ENCODE measurements around the gene C2orf68. TPM values are rescaled to one million over a fixed set of nuclear protein-coding genes. Genes with fewer than 3 reads are reported as not detected.

The C2orf68 gene, protein sequence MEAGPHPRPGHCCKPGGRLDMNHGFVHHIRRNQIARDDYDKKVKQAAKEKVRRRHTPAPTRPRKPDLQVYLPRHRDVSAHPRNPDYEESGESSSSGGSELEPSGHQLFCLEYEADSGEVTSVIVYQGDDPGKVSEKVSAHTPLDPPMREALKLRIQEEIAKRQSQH
- total RNA-seq = 24.4 and 27.5 TPM in 2 replicates

DNA sequence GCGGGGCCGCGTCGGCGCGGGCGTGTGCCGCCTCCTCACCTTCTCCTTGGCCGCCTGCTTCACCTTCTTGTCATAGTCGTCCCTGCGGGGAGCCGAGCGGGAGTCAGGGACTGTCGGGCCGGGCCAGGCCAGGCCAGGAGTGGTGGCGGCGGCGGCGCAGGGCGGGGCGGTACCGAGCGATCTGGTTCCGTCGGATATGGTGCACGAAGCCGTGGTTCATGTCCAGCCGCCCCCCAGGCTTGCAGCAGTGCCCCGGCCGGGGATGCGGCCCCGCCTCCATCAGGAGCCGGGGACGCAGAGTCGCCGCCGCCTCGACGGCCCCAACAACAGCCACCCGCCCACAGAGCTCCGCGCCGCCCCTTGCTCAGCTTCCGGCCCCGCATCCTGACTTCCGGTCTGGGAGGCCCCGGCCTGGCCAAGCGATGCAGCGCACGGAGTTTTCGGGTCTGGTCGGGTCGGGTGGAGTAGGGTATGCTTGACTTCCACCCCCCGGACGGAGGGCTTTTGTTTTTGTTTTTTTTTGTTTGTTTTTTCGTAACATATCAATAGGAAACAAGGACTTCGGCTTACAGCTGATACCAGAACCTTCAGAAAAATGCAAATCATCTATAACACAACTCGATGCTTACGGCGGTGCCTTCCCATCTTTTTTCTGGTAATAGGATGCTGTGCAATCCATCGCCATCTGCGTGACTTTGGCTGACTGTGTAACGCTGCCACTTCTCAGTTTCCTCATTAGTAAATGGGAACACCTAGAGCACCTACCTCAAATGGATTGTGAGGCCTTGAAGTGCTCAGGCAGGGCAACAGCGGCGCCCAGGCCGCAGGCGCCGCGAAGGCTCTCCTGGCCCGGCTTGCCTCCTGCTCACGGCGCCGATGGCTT lies at the start of gene C2orf68:
C2orf68 (minus strand) TSS at position 362 of the 883 bp plus-strand sequence; CDS start at position 280, 82 bp downstream.

DNA sequence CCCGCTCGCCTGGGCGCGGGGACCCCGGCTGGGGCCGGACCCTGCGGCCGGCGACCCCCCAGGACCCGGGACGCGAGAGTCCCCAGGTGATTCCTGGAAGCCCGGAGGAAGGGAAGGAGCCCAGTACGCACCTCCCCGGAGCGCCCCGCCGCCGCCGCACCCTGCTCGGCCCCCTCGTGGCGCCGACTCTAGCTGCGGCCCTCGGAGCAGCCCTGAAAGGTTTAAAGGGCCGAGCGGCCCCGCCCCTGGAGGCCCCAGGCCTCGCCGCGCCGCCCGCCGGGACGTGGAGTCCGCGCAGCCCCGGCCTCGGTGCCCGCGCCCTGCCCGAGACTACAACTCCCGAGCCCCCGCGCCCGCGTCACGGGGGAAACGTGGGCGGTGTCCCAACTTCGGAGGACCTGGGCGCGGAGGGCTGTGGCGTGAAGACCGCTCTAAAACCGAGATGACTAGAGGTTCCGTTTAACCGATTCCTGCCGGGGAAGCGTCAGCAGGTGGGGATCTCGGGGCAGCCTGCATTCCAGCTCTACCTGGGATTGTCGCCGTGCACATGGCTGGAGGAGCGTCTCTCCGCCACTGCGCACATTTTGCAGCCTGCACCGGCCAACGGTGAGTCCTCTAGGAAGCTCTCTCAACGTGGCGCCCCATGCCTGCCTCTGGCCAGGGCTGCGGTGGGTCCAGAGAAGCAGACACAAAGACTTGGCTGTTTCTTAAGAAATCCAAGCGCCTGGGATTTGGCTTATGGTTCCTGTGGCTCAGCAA lies 9.2 kb downstream of the C2orf68 start, which contains the start of gene TMEM150A:
TMEM150A (minus strand) TSS at position 223 of the 759 bp plus-strand sequence. CDS start 750 bp downstream, outside the sequence.

DNA sequence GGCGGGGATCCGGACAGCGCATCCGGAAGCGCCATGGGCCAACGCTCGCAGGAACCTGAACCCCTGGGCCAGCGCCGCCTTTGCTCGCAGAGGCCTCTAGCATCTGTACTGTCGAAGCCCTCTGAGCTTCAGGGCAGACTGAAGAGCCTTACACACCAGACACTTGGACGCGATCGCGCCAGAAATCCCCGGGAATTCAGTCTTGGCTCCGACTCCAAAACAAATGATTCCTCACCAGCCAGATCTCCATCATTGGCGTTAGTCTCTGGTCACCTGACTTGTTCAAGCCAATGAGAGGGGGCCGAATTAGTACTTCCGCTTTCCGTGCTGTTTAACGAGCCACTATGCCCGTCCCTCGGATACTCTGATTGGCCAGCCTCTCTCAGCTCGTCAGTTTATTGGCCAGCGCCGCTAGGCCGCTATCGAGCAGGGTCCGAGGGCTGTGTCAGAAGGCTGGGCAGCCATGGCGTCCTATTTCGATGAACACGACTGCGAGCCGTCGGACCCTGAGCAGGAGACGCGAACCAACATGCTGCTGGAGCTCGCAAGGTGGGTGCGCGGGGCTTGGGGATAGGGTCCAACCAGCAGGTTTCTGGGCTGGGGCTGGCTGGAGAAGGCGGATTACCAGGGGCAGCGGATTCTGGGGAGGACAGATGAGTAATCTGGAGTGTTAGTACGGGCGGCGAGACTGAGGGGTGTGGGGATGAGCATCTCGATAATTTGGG lies 16.4 kb downstream of the C2orf68 start, which contains the start of gene RNF181:
RNF181 (plus strand) TSS at position 445 of the 725 bp plus-strand sequence; CDS start at position 464, 19 bp downstream.

GRCh38 chr2:85584354-85584856 lies 27.5 kb downstream of the C2orf68 start, which contains the start of gene VAMP5:
TSS of gene VAMP5 (plus strand) at chr2:85584431. CDS start at chr2:85584491, 60 bp downstream.

DNA sequence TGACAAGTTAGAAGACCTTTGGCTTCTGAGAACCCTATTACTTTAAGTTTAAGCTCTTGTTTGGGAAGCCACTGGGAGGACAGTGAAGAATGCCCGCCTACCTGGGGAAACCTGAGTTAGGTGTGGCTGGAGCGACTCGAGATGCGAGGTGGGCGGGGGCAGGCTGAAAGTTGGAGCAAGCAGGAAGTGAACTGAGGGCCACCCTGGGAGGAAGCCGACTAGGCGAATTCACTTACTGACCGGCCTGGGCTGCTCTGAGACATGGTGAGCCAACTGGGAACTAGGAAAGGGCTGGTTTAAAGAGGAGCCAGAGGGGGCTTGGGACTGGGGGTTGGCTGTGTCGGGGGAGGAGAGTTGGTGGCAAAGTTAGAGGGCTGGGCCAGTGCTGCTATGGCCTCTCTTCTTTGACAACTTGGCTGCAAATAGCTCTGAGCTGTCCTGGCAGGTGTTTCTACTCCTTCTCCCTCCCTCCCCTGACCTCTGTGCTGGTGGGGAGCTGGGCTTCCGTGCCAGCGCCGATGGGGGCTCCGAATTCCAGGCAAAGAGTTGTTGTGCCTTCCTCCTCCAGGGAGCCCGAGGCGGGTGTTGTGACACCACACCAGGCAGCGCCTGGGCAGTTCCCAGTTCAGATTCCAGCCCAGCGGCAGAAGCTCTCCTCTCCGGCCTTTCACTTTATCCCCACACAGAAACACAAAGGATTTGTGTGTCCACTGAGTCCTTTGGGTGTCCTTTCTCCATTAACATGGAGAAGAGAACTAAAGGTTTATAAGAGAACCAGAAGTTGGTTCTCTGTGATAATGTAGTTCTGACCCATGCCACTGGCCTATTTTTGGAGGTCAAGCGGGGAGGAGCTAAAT lies 34.3 kb downstream of the C2orf68 start, which contains the start of gene VAMP8:
VAMP8 (plus strand) TSS at position 201 of the 857 bp plus-strand sequence; CDS start at position 262, 61 bp downstream.

DNA sequence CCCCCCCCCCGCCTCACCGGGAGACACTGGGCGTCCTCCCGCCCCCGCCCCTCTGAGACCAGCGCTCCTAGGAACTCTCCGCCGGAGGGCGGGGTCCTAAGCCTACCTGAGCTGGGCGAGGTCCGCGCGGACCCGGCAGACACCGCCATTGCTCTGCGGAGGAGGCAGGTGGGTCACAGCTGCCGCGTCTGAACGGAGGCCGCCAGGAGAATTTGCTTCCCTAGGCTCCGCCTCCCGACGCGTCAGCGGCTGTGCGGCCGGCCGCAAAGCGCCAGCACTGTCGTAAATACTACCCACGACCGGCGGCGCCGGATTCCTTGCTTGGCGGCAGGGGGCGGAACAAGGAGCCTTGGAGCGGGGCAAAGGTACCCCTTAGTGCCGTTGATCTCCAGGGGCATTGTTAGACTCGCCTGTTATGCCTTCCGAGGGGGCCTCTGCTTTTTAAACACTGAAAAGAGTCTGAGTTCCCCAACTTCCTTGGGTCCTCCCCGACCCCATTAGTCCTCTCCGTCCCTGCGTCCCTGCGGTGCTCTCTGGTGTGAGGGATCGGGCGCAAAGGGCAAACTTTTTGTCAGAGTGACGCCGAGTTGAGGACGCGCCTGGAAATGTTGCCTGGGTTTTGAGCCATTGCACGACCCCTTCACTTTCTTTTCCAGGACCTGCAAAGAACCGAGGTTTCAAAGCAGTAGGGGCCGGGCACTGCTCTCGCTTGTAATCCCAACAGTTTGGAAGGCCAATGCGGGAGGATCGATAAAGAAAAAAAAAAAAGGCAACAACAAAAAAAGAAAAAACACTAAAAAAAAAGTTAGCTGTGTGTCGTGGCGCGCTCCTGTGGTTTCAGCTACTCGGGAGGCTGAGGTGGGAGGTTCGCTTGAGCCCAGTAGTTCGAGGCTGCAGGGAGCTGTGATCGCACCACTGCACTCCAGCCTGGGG lies 50.3 kb downstream of the C2orf68 start, which contains the start of gene GGCX:
GGCX (minus strand) TSS at position 214 of the 933 bp plus-strand sequence; CDS start at position 149, 65 bp downstream.

Other genes with a start within 250 kb of the C2orf68 start
- 30.9 and 39.5 TPM in 2 replicates for gene CAPG, start 201.7 kb downstream of the C2orf68 start, total RNA-seq
- 0.11 TPM in 1 of 2 replicates, not detected in the other for gene SH2D6, start 193.4 kb downstream of the C2orf68 start, total RNA-seq
- 75.9 and 119 TPM in 2 replicates for gene MAT2A, start 72.9 kb downstream of the C2orf68 start, total RNA-seq
- 30.2 and 33.7 TPM in 2 replicates for gene GGCX, start 50.6 kb downstream of the C2orf68 start, total RNA-seq
- 1.7 and 8.8 TPM in 2 replicates for gene VAMP8, start 34.5 kb downstream of the C2orf68 start, total RNA-seq
- 89.0 and 119 TPM in 2 replicates for gene VAMP5, start 27.6 kb downstream of the C2orf68 start, total RNA-seq
- 200 and 267 TPM in 2 replicates for gene RNF181, start 16.3 kb downstream of the C2orf68 start, total RNA-seq
- gene TMEM150A, start 9.4 kb downstream of the C2orf68 start, total RNA-seq = 10.1 and 10.8 TPM in 2 replicates
- 31.8 and 35.0 TPM in 2 replicates for gene USP39, start 4.1 kb upstream of the C2orf68 start, total RNA-seq
- not detected in 2 replicates for gene SFTPB, start 56.1 kb upstream of the C2orf68 start, total RNA-seq
- gene GNLY, start 82.3 kb upstream of the C2orf68 start, total RNA-seq = not detected in 2 replicates
- 16.5 and 36.4 TPM in 2 replicates for gene ATOH8, start 141.9 kb upstream of the C2orf68 start, total RNA-seq

All from dermis lymphatic vessel endothelial cell (primary cell).